Measurements from ENCODE around the gene KIDINS220.

The KIDINS220 gene

DNA sequence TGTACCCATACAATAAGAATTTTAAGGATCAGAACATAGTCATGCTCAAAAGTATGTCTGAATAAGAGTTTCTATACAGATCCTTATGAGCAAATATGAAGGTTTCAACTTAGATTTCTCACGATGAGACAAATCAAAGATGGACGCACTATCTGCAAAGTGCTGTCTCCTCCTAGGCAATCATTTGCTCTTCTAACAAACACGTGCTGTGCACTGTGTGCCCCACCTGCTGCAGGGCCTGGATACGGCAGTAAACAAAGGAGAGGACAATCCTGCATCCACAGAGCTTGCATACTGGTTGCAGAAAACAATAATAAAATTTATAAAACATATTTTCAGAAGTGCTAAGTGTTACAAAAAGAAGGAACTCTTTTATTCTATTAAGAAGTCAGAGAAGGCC is 39.9 kb upstream of the KIDINS220 start (continued):
- no peak for TF ChIP-seq TCF4 (CRISPR knock-in tag; IDR thresholded peaks at IDR 0.05; ENCODE audit: borderline replicate concordance)
- no peak for TF ChIP-seq SNAI2 (CRISPR knock-in tag; IDR thresholded peaks at IDR 0.05)

DNA sequence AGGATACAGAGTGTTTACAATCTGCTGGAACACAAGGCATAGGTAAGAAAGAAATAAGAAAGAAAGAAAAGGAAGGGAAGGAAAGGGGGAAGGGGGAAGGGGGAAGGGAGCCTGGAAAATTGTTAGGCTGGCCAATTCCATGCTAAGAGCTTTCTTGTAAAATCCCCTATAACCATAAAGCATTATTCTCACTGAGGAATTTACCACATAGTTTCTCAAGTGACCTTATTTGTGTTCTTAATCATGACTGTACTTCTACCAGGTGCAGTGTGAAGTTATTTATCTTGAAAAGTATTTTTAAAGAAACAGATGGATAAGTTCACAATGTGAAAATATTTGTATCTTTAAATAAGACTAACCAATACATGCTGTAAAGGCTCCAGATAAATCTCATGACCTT is 39.2 kb upstream of the KIDINS220 start:
- ATAC-seq: no peak
- TF ChIP-seq ISL1 (CRISPR knock-in tag; IDR thresholded peaks at IDR 0.05) (no peak), BACH2 (CRISPR knock-in tag; IDR thresholded peaks at IDR 0.05; ENCODE audit: borderline replicate concordance) (no peak), ZNF8 (CRISPR knock-in tag; IDR thresholded peaks at IDR 0.05) (no peak), ZNF565 (CRISPR knock-in tag; conservative IDR thresholded peaks at IDR 0.05; ENCODE audit: low read depth) (no peak), RARB (CRISPR knock-in tag; IDR thresholded peaks at IDR 0.05) (no peak), TCF4 (CRISPR knock-in tag; IDR thresholded peaks at IDR 0.05; ENCODE audit: borderline replicate concordance) (no peak), SNAI2 (CRISPR knock-in tag; IDR thresholded peaks at IDR 0.05) (no peak)
- TF ChIP-seq, protein P1, sequence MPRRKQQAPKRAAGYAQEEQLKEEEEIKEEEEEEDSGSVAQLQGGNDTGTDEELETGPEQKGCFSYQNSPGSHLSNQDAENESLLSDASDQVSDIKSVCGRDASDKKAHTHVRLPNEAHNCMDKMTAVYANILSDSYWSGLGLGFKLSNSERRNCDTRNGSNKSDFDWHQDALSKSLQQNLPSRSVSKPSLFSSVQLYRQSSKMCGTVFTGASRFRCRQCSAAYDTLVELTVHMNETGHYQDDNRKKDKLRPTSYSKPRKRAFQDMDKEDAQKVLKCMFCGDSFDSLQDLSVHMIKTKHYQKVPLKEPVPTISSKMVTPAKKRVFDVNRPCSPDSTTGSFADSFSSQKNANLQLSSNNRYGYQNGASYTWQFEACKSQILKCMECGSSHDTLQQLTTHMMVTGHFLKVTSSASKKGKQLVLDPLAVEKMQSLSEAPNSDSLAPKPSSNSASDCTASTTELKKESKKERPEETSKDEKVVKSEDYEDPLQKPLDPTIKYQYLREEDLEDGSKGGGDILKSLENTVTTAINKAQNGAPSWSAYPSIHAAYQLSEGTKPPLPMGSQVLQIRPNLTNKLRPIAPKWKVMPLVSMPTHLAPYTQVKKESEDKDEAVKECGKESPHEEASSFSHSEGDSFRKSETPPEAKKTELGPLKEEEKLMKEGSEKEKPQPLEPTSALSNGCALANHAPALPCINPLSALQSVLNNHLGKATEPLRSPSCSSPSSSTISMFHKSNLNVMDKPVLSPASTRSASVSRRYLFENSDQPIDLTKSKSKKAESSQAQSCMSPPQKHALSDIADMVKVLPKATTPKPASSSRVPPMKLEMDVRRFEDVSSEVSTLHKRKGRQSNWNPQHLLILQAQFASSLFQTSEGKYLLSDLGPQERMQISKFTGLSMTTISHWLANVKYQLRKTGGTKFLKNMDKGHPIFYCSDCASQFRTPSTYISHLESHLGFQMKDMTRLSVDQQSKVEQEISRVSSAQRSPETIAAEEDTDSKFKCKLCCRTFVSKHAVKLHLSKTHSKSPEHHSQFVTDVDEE (CRISPR knock-in tag; IDR thresholded peaks at IDR 0.05): no peak
- TF ChIP-seq, protein P2, sequence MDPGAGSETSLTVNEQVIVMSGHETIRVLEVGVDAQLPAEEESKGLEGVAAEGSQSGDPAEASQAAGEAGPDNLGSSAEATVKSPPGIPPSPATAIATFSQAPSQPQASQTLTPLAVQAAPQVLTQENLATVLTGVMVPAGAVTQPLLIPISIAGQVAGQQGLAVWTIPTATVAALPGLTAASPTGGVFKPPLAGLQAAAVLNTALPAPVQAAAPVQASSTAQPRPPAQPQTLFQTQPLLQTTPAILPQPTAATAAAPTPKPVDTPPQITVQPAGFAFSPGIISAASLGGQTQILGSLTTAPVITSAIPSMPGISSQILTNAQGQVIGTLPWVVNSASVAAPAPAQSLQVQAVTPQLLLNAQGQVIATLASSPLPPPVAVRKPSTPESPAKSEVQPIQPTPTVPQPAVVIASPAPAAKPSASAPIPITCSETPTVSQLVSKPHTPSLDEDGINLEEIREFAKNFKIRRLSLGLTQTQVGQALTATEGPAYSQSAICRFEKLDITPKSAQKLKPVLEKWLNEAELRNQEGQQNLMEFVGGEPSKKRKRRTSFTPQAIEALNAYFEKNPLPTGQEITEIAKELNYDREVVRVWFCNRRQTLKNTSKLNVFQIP (CRISPR knock-in tag; IDR thresholded peaks at IDR 0.05; ENCODE audit: borderline replicate concordance, low read depth): no peak

DNA sequence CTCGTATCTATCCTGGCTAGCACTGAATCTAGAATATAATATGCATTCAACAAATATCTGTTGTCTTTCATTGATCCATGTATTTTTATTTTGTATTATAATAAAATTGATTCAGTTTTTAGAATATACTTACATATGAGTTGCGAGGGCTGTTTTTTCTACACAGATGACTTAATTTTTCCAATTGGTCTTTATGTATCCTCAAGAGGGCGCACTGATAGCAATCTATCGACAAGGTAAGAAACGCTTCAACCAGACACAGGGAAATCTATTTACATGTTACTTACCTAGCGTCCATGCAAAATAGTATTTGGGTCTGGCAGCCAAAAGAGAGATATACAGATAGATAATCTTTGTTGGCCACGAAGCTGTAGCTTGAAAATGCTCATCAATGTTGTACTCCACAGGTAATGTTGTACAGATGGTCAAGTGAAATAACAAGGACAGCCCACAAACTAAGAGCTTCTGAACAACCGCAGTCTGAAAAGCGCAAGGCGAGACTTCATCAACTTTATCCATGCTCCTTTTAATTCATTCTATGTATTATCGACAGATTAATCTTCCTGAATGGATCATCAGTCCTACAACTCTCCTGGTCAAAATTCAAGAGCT is 35.5 kb upstream of the KIDINS220 start:
- peak; percentile 78 for ATAC-seq

DNA sequence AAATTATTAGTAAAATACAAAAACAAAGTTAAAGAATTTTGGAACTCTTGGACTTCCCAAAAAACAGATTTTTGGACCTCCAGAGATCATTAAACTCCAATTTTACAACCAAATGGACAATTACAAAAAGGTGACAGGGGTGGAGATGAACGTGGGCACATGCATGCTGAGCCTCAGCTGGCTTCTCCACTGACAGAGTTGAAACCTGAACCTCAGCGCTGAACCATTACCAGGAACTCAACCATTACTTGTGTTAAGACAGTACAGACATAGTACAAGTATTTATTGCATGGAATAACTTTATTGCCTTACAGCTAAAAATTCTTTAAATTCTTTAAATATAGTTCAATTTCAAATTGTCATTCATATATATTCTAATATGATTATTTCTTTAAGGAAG is 33.0 kb upstream of the KIDINS220 start:
- TF ChIP-seq RARB (CRISPR knock-in tag; IDR thresholded peaks at IDR 0.05) (no peak), PPARA (CRISPR knock-in tag; IDR thresholded peaks at IDR 0.05; ENCODE audit: borderline replicate concordance) (no peak), ISL1 (CRISPR knock-in tag; IDR thresholded peaks at IDR 0.05) (no peak), ZFP3 (CRISPR knock-in tag; IDR thresholded peaks at IDR 0.05) (no peak), ARNTL (CRISPR knock-in tag; IDR thresholded peaks at IDR 0.05; ENCODE audit: borderline replicate concordance, low read depth) (no peak), ZNF70 (CRISPR knock-in tag; IDR thresholded peaks at IDR 0.05) (no peak)
- ATAC-seq: no peak

More for the DNA sequence above, 35.5 kb upstream of the KIDINS220 start:
- TF ChIP-seq ARNTL (CRISPR knock-in tag; IDR thresholded peaks at IDR 0.05; ENCODE audit: borderline replicate concordance, low read depth): no peak
- no peak for TF ChIP-seq SNAI2 (CRISPR knock-in tag; IDR thresholded peaks at IDR 0.05)
- TF ChIP-seq BACH2 (CRISPR knock-in tag; IDR thresholded peaks at IDR 0.05; ENCODE audit: borderline replicate concordance): no peak
- no peak for TF ChIP-seq ESRRG (CRISPR knock-in tag; IDR thresholded peaks at IDR 0.05)

DNA sequence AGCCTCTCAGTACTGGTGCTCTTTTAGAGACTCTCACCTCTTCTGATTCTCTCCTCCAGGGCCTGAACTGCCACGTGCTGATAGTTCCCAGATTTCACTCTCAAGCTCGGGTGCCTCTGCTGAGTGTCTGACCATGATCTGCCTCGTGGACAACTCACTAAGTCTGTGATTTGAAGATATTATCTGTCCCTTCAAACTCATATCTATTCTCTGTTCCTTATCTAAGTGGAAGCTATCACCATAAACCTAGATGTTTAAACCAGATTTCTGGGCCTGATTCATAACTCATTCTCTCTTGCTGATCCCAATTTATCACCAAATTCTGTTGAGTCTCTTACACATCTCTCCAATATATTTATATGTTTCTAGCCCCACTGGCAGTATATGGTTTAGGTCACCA is 29.9 kb upstream of the KIDINS220 start:
- no peak for ATAC-seq
- TF ChIP-seq ZNF565 (CRISPR knock-in tag; conservative IDR thresholded peaks at IDR 0.05; ENCODE audit: low read depth) (no peak), PPARA (CRISPR knock-in tag; IDR thresholded peaks at IDR 0.05; ENCODE audit: borderline replicate concordance) (no peak), CSDC2 (CRISPR knock-in tag; IDR thresholded peaks at IDR 0.05) (no peak), RARB (CRISPR knock-in tag; IDR thresholded peaks at IDR 0.05) (no peak), TCF4 (CRISPR knock-in tag; IDR thresholded peaks at IDR 0.05; ENCODE audit: borderline replicate concordance) (peak; percentile 17; the same call in 1 of the 2 replicates)
- TF ChIP-seq, protein P3, sequence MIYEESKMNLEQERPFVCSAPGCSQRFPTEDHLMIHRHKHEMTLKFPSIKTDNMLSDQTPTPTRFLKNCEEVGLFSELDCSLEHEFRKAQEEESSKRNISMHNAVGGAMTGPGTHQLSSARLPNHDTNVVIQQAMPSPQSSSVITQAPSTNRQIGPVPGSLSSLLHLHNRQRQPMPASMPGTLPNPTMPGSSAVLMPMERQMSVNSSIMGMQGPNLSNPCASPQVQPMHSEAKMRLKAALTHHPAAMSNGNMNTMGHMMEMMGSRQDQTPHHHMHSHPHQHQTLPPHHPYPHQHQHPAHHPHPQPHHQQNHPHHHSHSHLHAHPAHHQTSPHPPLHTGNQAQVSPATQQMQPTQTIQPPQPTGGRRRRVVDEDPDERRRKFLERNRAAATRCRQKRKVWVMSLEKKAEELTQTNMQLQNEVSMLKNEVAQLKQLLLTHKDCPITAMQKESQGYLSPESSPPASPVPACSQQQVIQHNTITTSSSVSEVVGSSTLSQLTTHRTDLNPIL (CRISPR knock-in tag; IDR thresholded peaks at IDR 0.05; ENCODE audit: low read depth): no peak

DNA sequence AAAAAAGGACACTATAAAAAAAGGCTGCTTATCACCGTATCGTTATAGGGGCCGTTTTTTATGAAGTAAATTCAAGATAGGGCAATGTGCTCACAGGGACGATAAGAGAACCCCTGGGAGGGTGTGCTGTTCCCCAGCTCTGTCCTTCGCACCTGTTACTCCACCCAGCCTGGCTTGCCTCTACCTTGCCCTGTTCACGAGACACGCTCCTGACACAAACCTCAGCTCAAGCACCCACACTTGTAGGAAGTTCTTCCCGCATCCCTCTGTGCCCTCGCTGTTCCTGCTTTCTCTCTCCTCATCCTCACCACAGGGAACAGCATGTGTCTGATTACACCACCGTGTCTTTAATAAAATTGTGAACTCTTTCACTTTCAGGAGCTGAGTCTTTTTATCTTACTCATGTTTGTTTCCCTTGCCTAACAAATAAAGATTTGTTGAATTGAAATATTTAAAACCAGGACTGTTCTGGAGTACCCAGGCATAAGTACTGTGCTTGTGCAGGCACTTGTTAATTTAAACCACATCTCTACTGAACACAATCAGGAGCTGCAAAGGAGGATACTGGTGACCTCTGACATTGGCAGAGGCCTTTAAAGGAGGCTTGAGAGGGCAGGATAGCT is 26.0 kb upstream of the KIDINS220 start:
- ATAC-seq: no peak
- TF ChIP-seq BACH2 (CRISPR knock-in tag; IDR thresholded peaks at IDR 0.05; ENCODE audit: borderline replicate concordance): no peak
